Mesenchymal stem cell (in vitro differentiated cells and primary cell): ENCODE data around the gene HS2ST1. TPM values are rescaled to one million over a fixed set of nuclear protein-coding genes. Genes with fewer than 3 reads are reported as not detected.
"Not testable (repeated sequence)": the region's sequence is repeated elsewhere in the genome, so short reads cannot be mapped to it uniquely, and the experiment has no call there.

Source experiments
- DNase-seq: peaks from one replicate; pipeline ENCODE4 v3.0.0-alpha.2; 2013
- H2AFZ ChIP-seq: one replicate; pipeline ENCODE4 v1.6.1; 2013; ENCODE audit warnings: low read depth, mild to moderate bottlenecking, control low read depth, inconsistent platforms, low read length, moderate library complexity
- H2AK5ac ChIP-seq: 2 replicates; pipeline ENCODE4 v1.6.1; 2013; ENCODE audit warnings: low read length, moderate library complexity, mild to moderate bottlenecking, inconsistent platforms; ENCODE audit not compliant: severe bottlenecking
- H2BK120ac ChIP-seq: one replicate; pipeline ENCODE4 v1.6.1; 2013; ENCODE audit warnings: low read depth, mild to moderate bottlenecking, inconsistent platforms, low read length, moderate library complexity
- H2BK12ac ChIP-seq, 2 experiments: one replicate each; pipeline ENCODE4 v1.6.1; 2013; ENCODE audit warnings: inconsistent platforms in 2 of 2, low read length in 2 of 2, mild to moderate bottlenecking in 2 of 2, moderate library complexity in 2 of 2, control low read depth in 1 of 2
- H2BK15ac ChIP-seq: one replicate; pipeline ENCODE4 v1.6.1; 2013; ENCODE audit warnings: mild to moderate bottlenecking, low read depth, inconsistent platforms; ENCODE audit not compliant: poor library complexity, severe bottlenecking
- H2BK5ac ChIP-seq: 2 replicates; pipeline ENCODE4 v1.6.1; 2013; ENCODE audit warnings: low read depth, mild to moderate bottlenecking, low read length, control low read depth, inconsistent platforms; ENCODE audit not compliant: poor library complexity, severe bottlenecking
- H3K14ac ChIP-seq, 2 experiments: one replicate each; pipeline ENCODE4 v1.6.1; 2013; ENCODE audit warnings: inconsistent platforms in 2 of 2, low read length in 2 of 2, control low read depth in 1 of 2, mild to moderate bottlenecking in 1 of 2, moderate library complexity in 1 of 2
- H3K18ac ChIP-seq, 2 experiments: one replicate each; pipeline ENCODE4 v1.6.1; 2013; ENCODE audit warnings: inconsistent platforms in 2 of 2, low read length in 2 of 2, control low read depth in 1 of 2, low read depth in 1 of 2, mild to moderate bottlenecking in 1 of 2
- H3K23ac ChIP-seq, 2 experiments: one replicate each; pipeline ENCODE4 v1.6.1; 2013; ENCODE audit warnings: inconsistent platforms in 2 of 2, low read length in 2 of 2, mild to moderate bottlenecking in 2 of 2, moderate library complexity in 2 of 2, control low read depth in 1 of 2
- H3K27ac ChIP-seq: 2 replicates; pipeline ENCODE4 v1.5.1; 2013; ENCODE audit warnings: mild to moderate bottlenecking, moderate library complexity, low read length, control low read depth, inconsistent platforms; ENCODE audit not compliant: poor library complexity, severe bottlenecking
- H3K27me3 ChIP-seq, 2 experiments: 2 replicates each; pipeline versions ENCODE4 v1.6.1 to v1.7.0; 2013; ENCODE audit warnings: low read length in 2 of 2, mild to moderate bottlenecking in 2 of 2, moderate library complexity in 2 of 2, control low read depth in 1 of 2, inconsistent platforms in 1 of 2; ENCODE audit not compliant: control insufficient read depth in 1 of 2, insufficient read depth in 1 of 2
- H3K36me3 ChIP-seq, 2 experiments: 2 replicates each; pipeline versions ENCODE4 v1.6.1 to v1.7.0; 2013; ENCODE audit warnings: low read length in 2 of 2, control low read depth in 1 of 2, inconsistent platforms in 1 of 2, low read depth in 1 of 2, mild to moderate bottlenecking in 1 of 2; ENCODE audit not compliant: insufficient read depth in 2 of 2, control insufficient read depth in 1 of 2
- H3K4ac ChIP-seq, 2 experiments: one replicate each; pipeline ENCODE4 v1.6.1; 2013; ENCODE audit warnings: inconsistent platforms in 2 of 2, low read length in 2 of 2, mild to moderate bottlenecking in 2 of 2, moderate library complexity in 2 of 2, control low read depth in 1 of 2, low read depth in 1 of 2
- H3K4me1 ChIP-seq: 2 replicates; pipeline ENCODE4 v1.6.1; 2013; ENCODE audit warnings: low read depth, low read length, control low read depth; ENCODE audit not compliant: control insufficient read depth, insufficient read depth
- H3K4me2 ChIP-seq: 2 replicates; pipeline ENCODE4 v1.6.1; 2013; ENCODE audit warnings: low read length, mild to moderate bottlenecking, inconsistent platforms; ENCODE audit not compliant: poor library complexity, severe bottlenecking
- H3K4me3 ChIP-seq, 2 experiments: 2 replicates each; pipeline versions ENCODE4 v1.5.1 to v1.7.0; 2013; ENCODE audit warnings: low read length in 2 of 2, mild to moderate bottlenecking in 2 of 2, control low read depth in 1 of 2, low read depth in 1 of 2; ENCODE audit not compliant: insufficient read depth in 1 of 2
- H3K79me1 ChIP-seq: replicated peaks from 2 replicates; pipeline ENCODE4 v1.6.1; 2013; ENCODE audit warnings: mild to moderate bottlenecking, control low read depth, low read length, inconsistent platforms; ENCODE audit not compliant: poor library complexity, severe bottlenecking
- H3K9ac ChIP-seq: 2 replicates; pipeline ENCODE4 v1.7.0; 2013; ENCODE audit warnings: mild to moderate bottlenecking, low read length, moderate library complexity
- H3K9me3 ChIP-seq: 2 replicates; pipeline ENCODE4 v1.7.0; 2013; ENCODE audit warnings: mild to moderate bottlenecking, low read length; ENCODE audit not compliant: control insufficient read depth
- H4K8ac ChIP-seq: one replicate; pipeline ENCODE4 v1.6.1; 2013; ENCODE audit warnings: inconsistent platforms, mild to moderate bottlenecking, low read length, moderate library complexity
- H4K91ac ChIP-seq: one replicate; pipeline ENCODE4 v1.6.1; 2013; ENCODE audit warnings: mild to moderate bottlenecking, low read length, inconsistent platforms
- WGBS: methylation state at CpG from one replicate; pipeline ENCODE4 v1.1.7; 2013; ENCODE audit warnings: mixed read lengths; 5-methylcytosine and 5-hydroxymethylcytosine counted together
- polyA plus RNA-seq, 2 experiments: library from polyadenylated mRNA; stranded (reverse); fragments of 200-250 nt; gene quantifications; one replicate each; pipeline ENCODE4 v1.2.3, GENCODE V29; 2013

HS2ST1 gene
- polyA plus RNA-seq (2013, experiment 1 of 2), result 18.9 TPM
- 19.8 TPM for polyA plus RNA-seq (2013, experiment 2 of 2)

DNA sequence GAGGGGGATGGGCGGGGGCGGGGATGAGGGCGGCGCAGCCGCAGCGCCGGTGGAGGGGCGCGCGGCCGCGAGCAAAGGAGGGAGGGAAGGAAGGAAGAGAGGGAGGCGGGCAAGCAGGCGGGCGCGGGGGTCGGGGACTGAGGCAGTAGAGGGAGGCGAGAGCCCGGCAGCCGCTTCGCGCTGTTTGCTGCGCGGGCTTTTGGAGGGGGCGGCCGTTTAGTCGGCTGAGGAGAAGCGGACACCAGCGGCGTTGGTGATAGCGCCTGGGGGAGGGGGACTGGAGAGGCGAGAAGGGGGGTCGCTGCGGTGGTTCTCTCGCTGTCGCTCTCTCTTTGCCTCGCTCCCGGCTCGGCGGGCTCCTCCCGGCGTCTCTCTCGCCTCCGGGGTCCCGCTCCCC, at the start of gene HS2ST1:
HS2ST1 (plus strand) TSS at position 35 of the 397 bp plus-strand sequence.
- Histone ChIP-seq H3K27ac (peak within 1 kb of the TSS; percentile 83), H3K4me3 (peak within 1 kb of the TSS; percentile 86 to 99), H2AFZ (peak within 1 kb of the TSS; percentile 81), H4K91ac (peak within 1 kb of the TSS; percentile 85), H3K4me2 (peak within 1 kb of the TSS; percentile 91), H3K9ac (peak within 1 kb of the TSS; percentile 99), H3K4me1 (peaks cover 5% of the 10 kb centered on the region), H3K23ac (peak within 1 kb of the TSS in 1 of 2 experiments; percentile 99), H2BK120ac (peak within 1 kb of the TSS; percentile 82), H4K8ac (peak within 1 kb of the TSS; percentile 94), H3K9me3 (no peaks in the 10 kb centered on the region), H2BK5ac (peak within 1 kb of the TSS; percentile 92), H3K36me3 (peaks cover 3 to 8% of the 10 kb centered on the region in 2 experiments), H3K4ac (peak within 1 kb of the TSS; percentile 73 to 91), H3K14ac (peak within 1 kb of the TSS; percentile 62 to 95), H2AK5ac (peak within 1 kb of the TSS; percentile 13), H2BK12ac (peak within 1 kb of the TSS in 1 of 2 experiments; percentile 64), H3K79me1 (peaks cover 3% of the 10 kb centered on the region), H3K27me3 (no peaks in the 10 kb centered on the region), H2BK15ac (peak within 1 kb of the TSS; percentile 99), H3K18ac (peak within 1 kb of the TSS; percentile 90 to 97)
- under 1% methylated on average over 27 of the region's 45 CpGs for WGBS
- DNase-seq, result no peak

DNA sequence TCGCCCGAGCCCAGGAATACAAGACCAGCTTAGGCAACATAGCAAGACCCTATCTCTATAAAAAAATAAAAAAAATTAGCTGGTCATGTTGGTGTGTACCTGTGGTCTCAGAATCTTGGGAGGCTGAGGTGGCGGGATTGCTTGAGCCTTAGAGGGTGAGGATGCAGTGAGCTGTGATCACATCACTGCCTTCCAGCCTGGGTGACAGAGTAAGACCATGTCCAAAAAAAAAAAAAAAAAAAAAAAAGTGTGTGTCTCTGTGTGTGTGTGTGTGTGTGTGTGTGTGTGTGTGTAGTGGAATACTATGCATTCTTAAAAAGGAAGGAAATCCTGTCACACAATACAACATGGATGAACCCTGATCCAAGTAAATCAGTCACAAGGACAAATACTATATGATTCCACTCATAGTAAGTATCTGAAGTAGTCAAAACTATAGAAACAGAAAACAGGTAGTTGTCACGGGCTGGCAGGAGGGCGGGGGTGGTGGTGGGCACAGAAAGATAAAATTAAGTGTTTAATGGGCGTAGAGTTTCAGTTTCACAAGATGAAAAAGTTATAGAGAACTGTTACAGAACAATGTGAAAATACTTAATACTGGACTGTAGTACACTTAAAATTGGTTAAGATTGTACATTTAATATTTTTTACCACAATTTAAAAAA, 48.3 kb upstream of the HS2ST1 start:
- WGBS, result 100% methylated on average over 3 of the region's 6 CpGs
- Histone ChIP-seq H3K79me1 (peaks cover 4% of the 10 kb centered on the region), H2BK12ac (no peak overlapping the region), H3K27ac (no peak overlapping the region), H3K14ac (no peak overlapping the region), H3K4me3 (no peak overlapping the region), H3K4me1 (no peaks in the 10 kb centered on the region), H3K4ac (no peak overlapping the region), H4K91ac (no peak overlapping the region), H3K27me3 (no peaks in the 10 kb centered on the region), H2BK120ac (no peak overlapping the region), H3K18ac (no peak overlapping the region), H2AK5ac (no peak overlapping the region), H3K9me3 (no peaks in the 10 kb centered on the region), H2AFZ (no peak overlapping the region), H3K4me2 (no peak overlapping the region), H3K23ac (no peak overlapping the region), H2BK5ac (no peak overlapping the region), H2BK15ac (no peak overlapping the region), H4K8ac (no peak overlapping the region), H3K9ac (peak overlapping the region; percentile 42), H3K36me3 (peaks cover 3 to 24% of the 10 kb centered on the region in 2 experiments)
- no peak for DNase-seq

DNA sequence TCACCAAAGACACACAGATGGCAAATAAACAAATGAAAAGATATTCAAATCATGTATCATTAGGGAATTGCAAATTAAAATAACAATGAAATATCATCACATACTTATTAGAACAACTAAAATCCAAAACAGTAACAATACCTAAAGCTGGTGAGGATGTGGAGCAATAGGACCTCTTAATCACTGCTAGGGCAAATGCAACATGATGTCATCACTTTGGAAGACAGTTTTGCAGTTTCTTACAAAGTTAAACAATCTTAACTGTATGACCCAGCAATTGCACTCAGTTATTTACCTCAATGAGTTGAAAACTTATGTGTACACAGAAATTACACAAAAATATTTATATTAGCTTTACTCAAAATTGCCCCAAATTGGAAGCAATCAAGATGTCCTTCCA, 47.8 kb upstream of the HS2ST1 start:
- H3K36me3 ChIP-seq, result peaks cover 3 to 20% of the 10 kb centered on the region in 2 experiments
- peak; percentile 73 for DNase-seq
- no peak overlapping the region for H2BK5ac ChIP-seq
- no peaks in the 10 kb centered on the region for H3K9me3 ChIP-seq
- no peak overlapping the region for H3K23ac ChIP-seq
- no peak overlapping the region for H3K4me2 ChIP-seq
- peaks cover 4% of the 10 kb centered on the region for H3K79me1 ChIP-seq
- H2BK120ac ChIP-seq, result no peak overlapping the region
- H2BK12ac ChIP-seq, result no peak overlapping the region
- H4K8ac ChIP-seq, result no peak overlapping the region
- H2AK5ac ChIP-seq, result no peak overlapping the region
- no peak overlapping the region for H3K14ac ChIP-seq
- no peaks in the 10 kb centered on the region for H3K4me1 ChIP-seq
- no peak overlapping the region for H3K18ac ChIP-seq
- H3K4ac ChIP-seq, result no peak overlapping the region
- H3K4me3 ChIP-seq, result no peak overlapping the region
- H2AFZ ChIP-seq, result no peak overlapping the region
- H2BK15ac ChIP-seq, result no peak overlapping the region
- H4K91ac ChIP-seq, result no peak overlapping the region
- H3K27ac ChIP-seq, result no peak overlapping the region
- no peaks in the 10 kb centered on the region for H3K27me3 ChIP-seq
- peak overlapping the region; percentile 42 for H3K9ac ChIP-seq

DNA sequence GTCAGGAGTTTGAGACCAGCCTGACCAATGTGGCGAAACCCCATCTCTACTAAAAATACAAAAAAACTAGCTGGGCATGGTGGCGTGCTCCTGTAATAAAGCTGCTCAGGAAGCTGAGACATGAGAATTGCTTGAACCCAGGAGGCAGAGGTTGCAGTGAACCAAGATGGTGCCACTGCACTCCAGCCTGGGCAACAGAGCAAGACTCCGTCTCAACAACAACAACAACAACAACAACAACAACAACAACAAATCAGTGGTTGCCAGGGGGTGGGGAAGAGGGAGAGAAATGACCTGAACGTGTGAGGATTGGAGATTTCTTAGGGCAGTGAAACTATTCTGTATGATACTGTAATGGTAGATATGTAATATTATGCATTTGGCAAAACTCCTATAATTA, 47.2 kb upstream of the HS2ST1 start:
- H2AK5ac ChIP-seq, H2BK5ac ChIP-seq, H3K14ac ChIP-seq, H3K27me3 ChIP-seq, H2AFZ ChIP-seq, H4K91ac ChIP-seq, H3K9me3 ChIP-seq, H3K4me3 ChIP-seq, H4K8ac ChIP-seq, H2BK12ac ChIP-seq, H3K4me1 ChIP-seq, H3K4ac ChIP-seq, H3K27ac ChIP-seq, H3K79me1 ChIP-seq, DNase-seq, H2BK120ac ChIP-seq, H3K18ac ChIP-seq, H3K4me2 ChIP-seq, H2BK15ac ChIP-seq, H3K23ac ChIP-seq: not testable (repeated sequence)
- Histone ChIP-seq H3K9ac (peak overlapping the region; percentile 23), H3K36me3 (peaks cover under 1 to 20% of the 10 kb centered on the region in 2 experiments)
- 90% methylated on average over 2 of the region's 4 CpGs for WGBS
